Pancreas (tissue), 10 donors: ENCODE data around the gene MAPK4. TPM values are rescaled to one million over a fixed set of nuclear protein-coding genes. Genes with fewer than 3 reads are reported as not detected.

Source experiments
- ATAC-seq, 4 donors: fragments of 200-7000 bp; cut with Tn5 transposase; one replicate each; pipeline versions ENCODE4 v1.8.0 to v1.9.1; 2020; ENCODE audit warnings: mild to moderate bottlenecking in 4 of 4, moderate library complexity in 4 of 4
- DNase-seq, 6 donors: peaks; one replicate each; pipeline ENCODE4 v3.0.0-alpha.2; 2020
- FAIRE-seq: peaks from 2 replicates; lab custom pipeline; 2012; peaks lifted over from hg19 to GRCh38; lab: Jason Lieb, UNC
- H3K27ac ChIP-seq, 4 donors: fragments of 200-600 bp; sonication (generic); 1 replicate in 3 of 4; 2 replicates in 1 of 4; pipeline versions ENCODE4 v1.5.0 to v1.8.0; 2020
- H3K27me3 ChIP-seq, 4 donors: fragments of 200-600 bp; one replicate each; pipeline ENCODE4 v1.8.0; 2021
- H3K36me3 ChIP-seq, 3 donors: fragments of 200-600 bp; sonication (generic) in 1 of 3; one replicate each; pipeline versions ENCODE4 v1.5.0 to v1.8.0; 2020 to 2021
- H3K4me1 ChIP-seq, 3 donors: fragments of 200-600 bp; one replicate each; pipeline ENCODE4 v1.8.0; 2021
- H3K4me3 ChIP-seq, 4 donors: fragments of 200-600 bp; sonication (generic) in 2 of 4; one replicate each; pipeline versions ENCODE4 v1.5.0 to v1.8.0; 2020 to 2021
- H3K9me3 ChIP-seq, 4 donors: fragments of 200-600 bp; one replicate each; pipeline ENCODE4 v1.8.0; 2021
- WGBS, 2 donors: extraction: QIAGEN DNeasy Blood & Tissue Kit; methylation state at CpG; one replicate each; pipeline ENCODE4 v1.1.7; 2013; 5-methylcytosine and 5-hydroxymethylcytosine counted together
- intact Hi-C, 3 donors: fragments of 100-400 bp; cut with DNase I; formaldehyde crosslinking; loops; one replicate each; pipeline versions ENCODE4 v1.11.1 to v1.14.2; 2022
- polyA plus RNA-seq, 2 donors: library from polyadenylated mRNA; stranded (reverse); fragments of 200-250 nt; gene quantifications; one replicate each; pipeline ENCODE4 v1.2.3, GENCODE V29; 2013
- total RNA-seq, 6 donors: library from RNA; stranded (reverse); fragmentation: NEBNext Ultra II Directional in 4 of 6; extraction: Animal tissue kit (Norgen Biotek cat#: 25700) in 4 of 6; gene quantifications; one replicate each; pipeline versions ENCODE4 v1.2.1 to v1.2.4, GENCODE V29; 2021 to 2023
- TF ChIP-seq, protein P1 (sequence below), 4 donors: fragments of 200-600 bp; sonication (generic) in 3 of 4; IDR thresholded peaks; one replicate each; pipeline versions ENCODE4 v1.5.0 to v1.8.0; 2021; ENCODE audit warnings: antibody characterized with exemption in 4 of 4
- donor health status: healthy with polysubstance abuse.
- donor health status: DM: no; HTN: no; CAD: no; lungs with moderate emphysema.
- donor health status: DM: no; HTN: no; CAD: no.
- donor health status: control.
- donor health status: control.
- donor health status: Bipolar disorder and iron deficiency.
- donor health status: DM: yes; HTN: yes; CAD: no.
- donor health status: DM: no; HTN: no; CAD: no.
- donor health status: DM: no; HTN: no; CAD: no.
- donor health status: DM: yes; HTN: yes; CAD: no.

MAPK4 gene
- total and polyA plus RNA-seq, 8 donors, result 0.46 to 2.5 (median 0.80) TPM

DNA sequence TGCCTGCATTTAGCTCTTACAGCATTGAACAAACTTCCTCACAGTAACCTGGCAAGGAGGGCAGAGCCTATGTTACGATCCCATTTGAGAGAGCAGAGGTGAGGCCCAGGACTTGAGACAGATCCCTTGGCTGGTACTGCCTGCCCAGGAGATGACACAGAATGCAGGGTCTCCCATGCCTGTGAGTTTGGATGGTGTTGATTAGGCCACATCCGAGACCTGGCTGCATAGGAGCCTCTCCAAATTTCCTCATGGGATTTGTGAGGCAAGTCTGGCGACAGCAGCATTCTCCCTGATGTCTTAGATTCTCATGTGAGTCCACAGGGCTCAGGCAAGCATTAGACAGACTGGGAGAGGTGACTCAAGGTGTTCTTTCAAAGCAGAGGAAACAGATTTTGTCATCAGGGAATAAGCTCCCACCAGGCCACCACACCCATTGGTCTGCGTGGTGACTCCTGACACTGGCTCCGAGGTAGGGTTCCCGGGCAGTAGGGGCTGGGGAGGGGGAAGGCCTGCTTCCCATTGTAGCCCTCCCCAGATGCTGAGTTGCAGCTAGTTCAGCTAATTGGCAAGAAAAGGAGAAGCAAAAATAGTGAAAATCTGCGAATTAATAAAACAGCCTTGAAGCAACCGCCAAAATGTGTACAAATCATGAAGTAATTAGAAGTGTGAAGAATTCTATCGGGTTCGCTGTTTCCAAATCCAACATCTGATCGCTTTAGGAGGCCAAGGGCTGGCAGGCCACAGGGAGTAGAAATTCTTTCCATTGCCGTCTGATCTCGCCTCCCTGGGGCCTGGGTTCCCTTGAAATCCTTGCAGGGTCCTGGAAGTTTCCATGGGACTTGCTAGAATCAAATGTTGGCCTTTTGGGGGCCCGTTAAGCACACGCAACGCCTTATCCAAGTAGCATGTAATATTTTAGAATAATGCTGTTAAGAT, 68.0 kb downstream of the MAPK4 start:
- ATAC-seq, result no peak
- 83 to 90% methylated on average over 16 of the region's 16 CpGs for WGBS, 2 donors
- no peak overlapping the region for H3K4me3 ChIP-seq

DNA sequence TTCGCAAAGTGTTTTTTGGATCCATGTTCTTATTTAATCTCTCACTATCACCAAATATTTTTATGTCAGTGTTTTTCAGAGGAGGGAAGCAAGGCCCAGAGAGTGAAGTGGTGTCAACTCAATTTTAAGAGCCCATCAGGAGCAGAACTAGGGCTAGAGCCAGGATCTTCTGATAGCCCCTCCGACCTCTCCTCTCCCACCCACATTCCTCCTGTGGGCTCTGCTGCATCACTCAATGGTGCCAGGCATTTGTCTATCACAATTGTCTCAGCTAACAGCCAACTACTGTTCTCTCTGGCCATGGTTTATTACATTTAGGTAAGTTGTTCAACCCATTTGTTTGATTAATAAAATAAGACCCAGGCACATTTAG, 68.6 kb downstream of the MAPK4 start:
- TF ChIP-seq, protein P1, sequence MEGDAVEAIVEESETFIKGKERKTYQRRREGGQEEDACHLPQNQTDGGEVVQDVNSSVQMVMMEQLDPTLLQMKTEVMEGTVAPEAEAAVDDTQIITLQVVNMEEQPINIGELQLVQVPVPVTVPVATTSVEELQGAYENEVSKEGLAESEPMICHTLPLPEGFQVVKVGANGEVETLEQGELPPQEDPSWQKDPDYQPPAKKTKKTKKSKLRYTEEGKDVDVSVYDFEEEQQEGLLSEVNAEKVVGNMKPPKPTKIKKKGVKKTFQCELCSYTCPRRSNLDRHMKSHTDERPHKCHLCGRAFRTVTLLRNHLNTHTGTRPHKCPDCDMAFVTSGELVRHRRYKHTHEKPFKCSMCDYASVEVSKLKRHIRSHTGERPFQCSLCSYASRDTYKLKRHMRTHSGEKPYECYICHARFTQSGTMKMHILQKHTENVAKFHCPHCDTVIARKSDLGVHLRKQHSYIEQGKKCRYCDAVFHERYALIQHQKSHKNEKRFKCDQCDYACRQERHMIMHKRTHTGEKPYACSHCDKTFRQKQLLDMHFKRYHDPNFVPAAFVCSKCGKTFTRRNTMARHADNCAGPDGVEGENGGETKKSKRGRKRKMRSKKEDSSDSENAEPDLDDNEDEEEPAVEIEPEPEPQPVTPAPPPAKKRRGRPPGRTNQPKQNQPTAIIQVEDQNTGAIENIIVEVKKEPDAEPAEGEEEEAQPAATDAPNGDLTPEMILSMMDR (IDR thresholded peaks at IDR 0.05), result no peak
- Histone ChIP-seq H3K4me3 (no peak overlapping the region), H3K36me3 (no peaks in the 10 kb centered on the region), H3K9me3 (no peaks in the 10 kb centered on the region), H3K27ac (no peak overlapping the region), H3K4me1 (no peaks in the 10 kb centered on the region), H3K27me3 (no peaks in the 10 kb centered on the region)
- ATAC-seq, result no peak
- intact Hi-C loops, result no loop called here
- no peak for DNase-seq
- 83 to 86% methylated on average over 2 of the region's 2 CpGs for WGBS, 2 donors
- FAIRE-seq, result no peak

More for the DNA sequence above, 68.0 kb downstream of the MAPK4 start:
- Histone ChIP-seq H3K27ac (no peak overlapping the region), H3K36me3 (no peaks in the 10 kb centered on the region), H3K4me1 (no peaks in the 10 kb centered on the region), H3K27me3 (no peaks in the 10 kb centered on the region), H3K9me3 (no peaks in the 10 kb centered on the region)
- TF ChIP-seq, protein P1 (IDR thresholded peaks at IDR 0.05), result no peak
- intact Hi-C loops, result no loop called here
- FAIRE-seq, result no peak
- DNase-seq, result no peak

DNA sequence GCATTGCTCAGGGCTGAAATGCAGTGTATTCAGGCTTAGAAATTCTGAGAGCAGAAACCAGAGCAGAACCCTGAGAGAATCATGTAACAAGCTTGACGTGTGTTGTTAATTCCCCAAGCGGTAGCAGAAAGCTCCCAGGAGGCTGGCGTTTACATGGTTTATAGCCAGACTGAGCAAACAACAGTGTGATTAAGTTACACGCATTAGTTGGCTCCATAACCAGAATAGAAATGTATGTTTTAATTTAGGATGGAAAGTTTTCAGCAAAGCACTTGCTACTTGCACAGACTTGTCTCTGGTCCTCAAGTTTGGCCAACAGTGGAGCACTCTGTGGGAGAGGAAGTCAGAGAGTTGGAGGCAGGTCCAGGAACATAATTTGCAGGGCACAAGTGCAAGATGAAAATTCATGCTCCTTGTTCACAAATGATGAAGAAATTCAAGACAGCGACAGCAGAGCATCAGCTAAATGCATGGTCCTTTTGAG, 69.3 kb downstream of the MAPK4 start:
- no peak for DNase-seq
- H3K9me3 ChIP-seq, result no peaks in the 10 kb centered on the region
- intact Hi-C loops, result no loop called here
- H3K27me3 ChIP-seq, result no peaks in the 10 kb centered on the region
- no peaks in the 10 kb centered on the region for H3K4me1 ChIP-seq
- TF ChIP-seq, protein P1 (IDR thresholded peaks at IDR 0.05), result no peak
- 61 to 64% methylated on average over 5 of the region's 5 CpGs for WGBS, 2 donors
- H3K27ac ChIP-seq, result no peak overlapping the region
- ATAC-seq, result peak in 2 of 4 donors; percentile 12 to 40
- H3K36me3 ChIP-seq, result no peaks in the 10 kb centered on the region
- no peak for FAIRE-seq
- H3K4me3 ChIP-seq, result no peak overlapping the region

DNA sequence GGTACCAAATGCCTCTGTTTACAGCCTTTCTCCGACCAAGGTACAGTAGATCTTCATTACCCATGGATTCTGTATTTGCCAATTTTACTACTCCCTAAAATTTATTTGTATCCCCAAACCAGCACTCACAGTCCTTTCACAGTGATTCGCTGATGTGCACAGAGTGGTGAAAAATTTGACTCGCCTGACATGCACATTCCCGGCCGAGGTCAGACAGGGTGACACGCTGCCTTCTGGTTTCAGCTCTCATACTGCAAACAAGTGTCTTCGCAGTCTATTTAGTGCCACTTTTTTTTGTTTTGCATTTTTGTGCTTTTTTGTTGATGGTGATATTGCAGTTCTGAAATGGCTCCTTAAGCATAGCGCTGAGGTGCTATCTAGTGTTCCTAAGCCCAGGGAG, 71.0 kb downstream of the MAPK4 start:
- no peak overlapping the region for H3K27ac ChIP-seq
- no peaks in the 10 kb centered on the region for H3K27me3 ChIP-seq
- TF ChIP-seq, protein P1 (IDR thresholded peaks at IDR 0.05), result no peak
- H3K4me3 ChIP-seq, result no peak overlapping the region
- no peaks in the 10 kb centered on the region for H3K9me3 ChIP-seq
- WGBS, 2 donors, result 80 to 82% methylated on average over 8 of the region's 8 CpGs
- no peaks in the 10 kb centered on the region for H3K36me3 ChIP-seq
- H3K4me1 ChIP-seq, result no peaks in the 10 kb centered on the region
- intact Hi-C loops, result no loop called here
- FAIRE-seq (no peak), DNase-seq (no peak), ATAC-seq (no peak)
